HEK293 (cell line): ENCODE data around the gene ACE2.

ENCODE experiments used
- CTCF ChIA-PET: fragments of 350-600 bp; formaldehyde crosslinking; extraction: SDS; loops from one replicate; lab custom pipeline; 2021; ENCODE audit warnings: antibody characterized with exemption; lab: Yijun Ruan, JAX
- POLR2A ChIA-PET: fragments of 300-600 bp; formaldehyde crosslinking; extraction: SDS; loops from one replicate; lab custom pipeline; 2020; ENCODE audit warnings: antibody characterized with exemption, inconsistent platforms; lab: Yijun Ruan, JAX
- H3K27ac ChIP-seq: fragments of 200-500 bp; sonication (Bioruptor generic); 2 replicates; pipeline ENCODE4 v1.5.1; 2014; ENCODE audit warnings: low read depth, low read length, control low read depth, inconsistent platforms; ENCODE audit errors: extremely low read depth
- H3K36me3 ChIP-seq, 2 experiments: fragments of 200-500 bp in 1 of 2; sonication (Bioruptor generic) in 1 of 2; 1 replicate in 1 of 2; 2 replicates in 1 of 2; pipeline ENCODE4 v1.5.1; 2014 to 2017; ENCODE audit warnings: inconsistent platforms in 2 of 2, low read length in 2 of 2; ENCODE audit not compliant: control insufficient read depth in 2 of 2, insufficient read depth in 1 of 2
- H3K4me1 ChIP-seq: fragments of 200-500 bp; sonication (Bioruptor generic); 2 replicates; pipeline ENCODE4 v1.5.1; 2014; ENCODE audit warnings: mild to moderate bottlenecking, low read length, inconsistent platforms; ENCODE audit not compliant: control insufficient read depth, insufficient read depth
- H3K4me3 ChIP-seq: 2 replicates; pipeline ENCODE4 v1.5.1; 2011; ENCODE audit warnings: low read depth, mild to moderate bottlenecking, control low read depth, low read length, moderate library complexity
- H3K9me3 ChIP-seq: fragments of 200-500 bp; sonication (Bioruptor generic); 2 replicates; pipeline ENCODE4 v1.5.1; 2014; ENCODE audit warnings: low read depth, low read length, inconsistent platforms; ENCODE audit not compliant: control insufficient read depth, insufficient read depth
- GFI1B ChIP-seq: fragments of 450-650 bp; formaldehyde crosslinking; IDR thresholded peaks from 2 replicates; pipeline ENCODE4 v1.5.1; 2016; ENCODE audit warnings: missing biosample characterization, missing genetic modification characterization
- KLF1 ChIP-seq: fragments of 450-650 bp; formaldehyde crosslinking; IDR thresholded peaks from 2 replicates; pipeline ENCODE4 v1.5.1; 2016; ENCODE audit warnings: missing biosample characterization, missing genetic modification characterization
- KLF17 ChIP-seq: fragments of 450-650 bp; formaldehyde crosslinking; IDR thresholded peaks from 2 replicates; pipeline ENCODE4 v1.5.1; 2016; ENCODE audit warnings: missing biosample characterization, missing genetic modification characterization
- MZF1 ChIP-seq: fragments of 450-650 bp; formaldehyde crosslinking; IDR thresholded peaks from 2 replicates; pipeline ENCODE4 v1.5.1; 2017; ENCODE audit warnings: missing biosample characterization, missing genetic modification characterization, borderline replicate concordance
- PATZ1 ChIP-seq: fragments of 450-650 bp; formaldehyde crosslinking; IDR thresholded peaks from 2 replicates; pipeline ENCODE4 v1.5.1; 2016; ENCODE audit warnings: missing biosample characterization, missing genetic modification characterization
- ZBTB8A ChIP-seq: fragments of 450-650 bp; formaldehyde crosslinking; IDR thresholded peaks from 2 replicates; pipeline ENCODE4 v1.5.1; 2016; ENCODE audit warnings: missing biosample characterization, missing genetic modification characterization
- ZFHX2 ChIP-seq: fragments of 450-650 bp; formaldehyde crosslinking; conservative IDR thresholded peaks from 2 replicates; pipeline ENCODE4 v1.5.1; 2016; ENCODE audit warnings: missing biosample characterization, missing genetic modification characterization
- ZFP37 ChIP-seq: fragments of 450-650 bp; formaldehyde crosslinking; IDR thresholded peaks from 2 replicates; pipeline ENCODE4 v1.5.1; 2016; ENCODE audit warnings: missing biosample characterization, missing genetic modification characterization
- ZNF112 ChIP-seq: fragments of 450-650 bp; formaldehyde crosslinking; IDR thresholded peaks from 2 replicates; pipeline ENCODE4 v1.5.0; 2017; ENCODE audit warnings: missing biosample characterization, missing genetic modification characterization
- ZNF114 ChIP-seq: fragments of 450-650 bp; formaldehyde crosslinking; IDR thresholded peaks from 2 replicates; pipeline ENCODE4 v1.5.0; 2017; ENCODE audit warnings: missing biosample characterization, missing genetic modification characterization
- ZNF24 ChIP-seq: fragments of 450-650 bp; formaldehyde crosslinking; IDR thresholded peaks from 2 replicates; pipeline ENCODE4 v1.5.1; 2016; ENCODE audit warnings: missing biosample characterization, missing genetic modification characterization
- ZNF274 ChIP-seq, 2 experiments: fragments of 200-500 bp in 1 of 2; fragments of 450-650 bp in 1 of 2; sonication (Bioruptor generic) in 1 of 2; formaldehyde crosslinking in 1 of 2; IDR thresholded peaks; 2 replicates each; pipeline versions ENCODE4 v1.5.1 to v1.6.1; 2014 to 2016; ENCODE audit warnings: borderline replicate concordance in 1 of 2, inconsistent platforms in 1 of 2, low read length in 1 of 2, missing biosample characterization in 1 of 2, missing genetic modification characterization in 1 of 2
- ZNF350 ChIP-seq: fragments of 450-650 bp; formaldehyde crosslinking; IDR thresholded peaks from 2 replicates; pipeline ENCODE4 v1.5.0; 2017; ENCODE audit warnings: missing biosample characterization, mild to moderate bottlenecking, missing genetic modification characterization
- ZNF366 ChIP-seq: fragments of 450-650 bp; formaldehyde crosslinking; conservative IDR thresholded peaks from 2 replicates; pipeline ENCODE4 v1.5.1; 2016; ENCODE audit warnings: missing biosample characterization, missing genetic modification characterization
- ZNF394 ChIP-seq: fragments of 450-650 bp; formaldehyde crosslinking; IDR thresholded peaks from 2 replicates; pipeline ENCODE4 v1.5.1; 2016; ENCODE audit warnings: missing biosample characterization, missing genetic modification characterization, mild to moderate bottlenecking, moderate library complexity, borderline replicate concordance
- ZNF416 ChIP-seq: fragments of 450-650 bp; formaldehyde crosslinking; IDR thresholded peaks from 2 replicates; pipeline ENCODE4 v1.5.1; 2016; ENCODE audit warnings: missing biosample characterization, missing genetic modification characterization
- ZNF501 ChIP-seq: fragments of 450-650 bp; formaldehyde crosslinking; IDR thresholded peaks from 2 replicates; pipeline ENCODE4 v1.5.1; 2016; ENCODE audit warnings: missing biosample characterization, missing genetic modification characterization
- ZNF510 ChIP-seq: fragments of 450-650 bp; formaldehyde crosslinking; IDR thresholded peaks from 2 replicates; pipeline ENCODE4 v1.5.1; 2018; ENCODE audit warnings: mild to moderate bottlenecking, missing genetic modification characterization, missing biosample characterization; ENCODE audit not compliant: insufficient replicate concordance
- ZNF585B ChIP-seq: fragments of 450-650 bp; formaldehyde crosslinking; IDR thresholded peaks from 2 replicates; pipeline ENCODE4 v1.5.1; 2016; ENCODE audit warnings: missing biosample characterization, missing genetic modification characterization
- ZNF660 ChIP-seq: fragments of 450-650 bp; IDR thresholded peaks from 2 replicates; pipeline ENCODE4 v1.5.1; 2018; ENCODE audit warnings: missing biosample characterization, mild to moderate bottlenecking, missing genetic modification characterization
- ZNF707 ChIP-seq: fragments of 450-650 bp; formaldehyde crosslinking; IDR thresholded peaks from 2 replicates; pipeline ENCODE4 v1.5.1; 2016; ENCODE audit warnings: missing biosample characterization, missing genetic modification characterization
- ZNF830 ChIP-seq: fragments of 450-650 bp; IDR thresholded peaks from 2 replicates; pipeline ENCODE4 v1.5.0; 2018; ENCODE audit warnings: missing biosample characterization, missing genetic modification characterization, low read depth, mild to moderate bottlenecking, moderate library complexity
- ZNF843 ChIP-seq: fragments of 450-650 bp; formaldehyde crosslinking; IDR thresholded peaks from 2 replicates; pipeline ENCODE4 v1.5.1; 2016; ENCODE audit warnings: missing biosample characterization, missing genetic modification characterization
- ZSCAN16 ChIP-seq: fragments of 450-650 bp; formaldehyde crosslinking; IDR thresholded peaks from 2 replicates; pipeline ENCODE4 v1.5.1; 2016; ENCODE audit warnings: missing biosample characterization, missing genetic modification characterization

The ACE2 gene

GRCh38 chrX:15560924-15561323 lies 39.8 kb downstream of the ACE2 start:
- Histone ChIP-seq H3K4me1 (no peaks in the 10 kb centered on the region), H3K9me3 (no peaks in the 10 kb centered on the region), H3K4me3 (no peak overlapping the region), H3K36me3 (no peaks in the 10 kb centered on the region), H3K27ac (no peak overlapping the region)
- POLR2A ChIA-PET = no interaction called here
- CTCF ChIA-PET = interaction anchor here (1.1 kb wide), 1 partner anchor 16 kb away, joined by 3 read pairs; no protein-coding TSS in a partner anchor
- no peak for TF ChIP-seq ZNF843 (tag by site-specific recombination)
- TF ChIP-seq ZNF350 (tag by site-specific recombination) = no peak
- no peak for TF ChIP-seq ZFP37 (tag by site-specific recombination)
- no peak for TF ChIP-seq ZNF114 (tag by site-specific recombination)
- TF ChIP-seq ZNF660 (tag by site-specific recombination) = no peak
- no peak for TF ChIP-seq ZNF112 (tag by site-specific recombination)

GRCh38 chrX:15559227-15559626 lies 41.5 kb downstream of the ACE2 start:
- Histone ChIP-seq H3K9me3 (no peaks in the 10 kb centered on the region), H3K36me3 (no peaks in the 10 kb centered on the region), H3K4me3 (no peak overlapping the region), H3K27ac (no peak overlapping the region), H3K4me1 (no peaks in the 10 kb centered on the region)
- TF ChIP-seq ZNF501 (no peak), KLF1 (no peak), ZNF416 (tag by site-specific recombination) (no peak), ZNF510 (tag by site-specific recombination) (no peak), ZNF274 (IDR thresholded peaks at IDR 0.05; ENCODE audit: low read length) (no peak), ZNF274 (tag by site-specific recombination; IDR thresholded peaks at IDR 0.05; ENCODE audit: borderline replicate concordance) (no peak), ZSCAN16 (no peak), PATZ1 (tag by site-specific recombination) (no peak), GFI1B (tag by site-specific recombination) (no peak)
- ChIA-PET POLR2A (no interaction called here), CTCF (interaction anchor here (0.7 to 1.6 kb wide), 3 partner anchors 43 to 59 kb away, joined by 3 to 4 read pairs (median 4); partner anchors contain the start of gene BMX)

GRCh38 chrX:15549189-15550012 lies 51.4 kb downstream of the ACE2 start:
- no peaks in the 10 kb centered on the region for H3K36me3 ChIP-seq
- CTCF ChIA-PET = interaction anchor here (1.2 kb wide), 1 partner anchor 51 kb away, joined by 3 read pairs; no protein-coding TSS in a partner anchor
- H3K27ac ChIP-seq = no peak overlapping the region
- no peaks in the 10 kb centered on the region for H3K9me3 ChIP-seq
- POLR2A ChIA-PET = no interaction called here
- no peaks in the 10 kb centered on the region for H3K4me1 ChIP-seq
- TF ChIP-seq ZNF830 (no peak), ZFHX2 (tag by site-specific recombination) (no peak), ZNF707 (tag by site-specific recombination) (no peak), ZBTB8A (tag by site-specific recombination) (no peak), ZNF585B (tag by site-specific recombination) (no peak), ZNF366 (tag by site-specific recombination) (no peak), ZNF394 (no peak), KLF17 (tag by site-specific recombination) (no peak), MZF1 (tag by site-specific recombination) (no peak), ZNF24 (tag by site-specific recombination) (no peak)
- H3K4me3 ChIP-seq = no peak overlapping the region
